ENCODE data around the gene SCNN1A. TPM values are rescaled to one million over a fixed set of nuclear protein-coding genes. Genes with fewer than 3 reads are reported as not detected.

The SCNN1A gene
- total and polyA plus RNA-seq, 2 of the 13 experiments (the other 11 are each of a cell fraction or from before 2014, with no cell fraction given): 1.5 to 14.6 TPM

DNA sequence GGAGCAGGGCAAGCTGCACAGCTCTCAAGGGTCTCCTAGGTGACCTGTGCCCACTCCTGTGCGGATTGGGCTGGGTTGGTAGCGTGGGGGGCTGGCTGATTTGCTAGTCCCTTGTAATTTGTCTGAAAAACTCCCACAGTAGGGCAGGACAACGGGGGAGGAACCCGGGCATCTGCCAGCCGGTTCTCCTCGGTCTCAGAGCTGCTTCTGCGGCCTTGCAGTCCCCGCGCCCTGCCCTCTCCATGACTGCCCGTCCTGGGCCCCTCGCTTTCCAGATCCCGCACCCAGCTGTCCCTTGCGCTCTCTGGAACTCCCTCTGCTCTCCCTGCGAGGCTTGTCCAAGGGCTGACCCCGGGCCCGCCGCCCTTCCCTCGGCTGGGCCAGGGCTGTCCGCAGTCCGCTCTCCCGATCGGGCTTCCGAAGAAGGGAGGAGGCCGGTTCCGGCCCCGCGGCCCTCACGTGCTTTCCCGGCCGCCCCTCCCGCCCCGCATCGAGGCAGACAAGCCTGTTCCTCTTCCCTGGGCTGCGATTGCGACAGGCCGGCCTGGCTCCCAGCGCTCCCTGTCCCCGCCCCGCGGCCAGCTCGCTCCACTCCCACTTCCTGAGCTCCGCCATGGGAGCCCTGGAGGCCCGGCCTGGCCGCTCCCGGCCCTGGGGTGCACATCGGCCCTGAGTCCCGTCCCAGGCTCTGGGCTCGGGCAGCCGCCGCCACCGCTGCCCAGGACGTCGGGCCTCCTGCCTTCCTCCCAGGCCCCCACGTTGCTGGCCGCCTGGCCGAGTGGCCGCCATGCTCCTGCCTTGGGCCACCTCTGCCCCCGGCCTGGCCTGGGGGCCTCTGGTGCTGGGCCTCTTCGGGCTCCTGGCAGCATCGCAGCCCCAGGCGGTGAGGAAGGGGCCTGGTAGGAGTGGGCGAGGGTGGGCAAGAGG, 8.5 kb upstream of the SCNN1A start, which contains the start of gene LTBR (continued):
- TF ChIP-seq, protein P1, sequence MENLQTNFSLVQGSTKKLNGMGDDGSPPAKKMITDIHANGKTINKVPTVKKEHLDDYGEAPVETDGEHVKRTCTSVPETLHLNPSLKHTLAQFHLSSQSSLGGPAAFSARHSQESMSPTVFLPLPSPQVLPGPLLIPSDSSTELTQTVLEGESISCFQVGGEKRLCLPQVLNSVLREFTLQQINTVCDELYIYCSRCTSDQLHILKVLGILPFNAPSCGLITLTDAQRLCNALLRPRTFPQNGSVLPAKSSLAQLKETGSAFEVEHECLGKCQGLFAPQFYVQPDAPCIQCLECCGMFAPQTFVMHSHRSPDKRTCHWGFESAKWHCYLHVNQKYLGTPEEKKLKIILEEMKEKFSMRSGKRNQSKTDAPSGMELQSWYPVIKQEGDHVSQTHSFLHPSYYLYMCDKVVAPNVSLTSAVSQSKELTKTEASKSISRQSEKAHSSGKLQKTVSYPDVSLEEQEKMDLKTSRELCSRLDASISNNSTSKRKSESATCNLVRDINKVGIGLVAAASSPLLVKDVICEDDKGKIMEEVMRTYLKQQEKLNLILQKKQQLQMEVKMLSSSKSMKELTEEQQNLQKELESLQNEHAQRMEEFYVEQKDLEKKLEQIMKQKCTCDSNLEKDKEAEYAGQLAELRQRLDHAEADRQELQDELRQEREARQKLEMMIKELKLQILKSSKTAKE (CRISPR knock-in tag; IDR thresholded peaks at IDR 0.05; ENCODE audit: borderline replicate concordance): peak; percentile 81
- TF ChIP-seq SP4 (CRISPR knock-in tag; IDR thresholded peaks at IDR 0.05) (peak; percentile 34; the same call in 1 of the 2 replicates), ZNF33A (CRISPR knock-in tag; IDR thresholded peaks at IDR 0.05; ENCODE audit: borderline replicate concordance) (no peak), ZSCAN25 (CRISPR knock-in tag; IDR thresholded peaks at IDR 0.05) (peak; percentile 90), ZNF792 (CRISPR knock-in tag; IDR thresholded peaks at IDR 0.05) (peak; percentile 88), FOXO1 (CRISPR knock-in tag; IDR thresholded peaks at IDR 0.05) (peak; percentile 62), RCOR2 (CRISPR knock-in tag; IDR thresholded peaks at IDR 0.05) (no peak), ZNF550 (CRISPR knock-in tag; IDR thresholded peaks at IDR 0.05; ENCODE audit: borderline replicate concordance) (no peak), GZF1 (CRISPR knock-in tag; IDR thresholded peaks at IDR 0.05) (peak; percentile 67), MXI1 (IDR thresholded peaks at IDR 0.05; ENCODE audit: borderline replicate concordance, low read depth, low read length) (peak; percentile 54; the same call in 1 of the 3 replicates), PHF20 (CRISPR knock-in tag; IDR thresholded peaks at IDR 0.05) (peak; percentile 79; the same call in 1 of the 2 replicates), GTF2F1 (IDR thresholded peaks at IDR 0.05; ENCODE audit: low read length) (no peak)
- TF ChIP-seq, protein P2, sequence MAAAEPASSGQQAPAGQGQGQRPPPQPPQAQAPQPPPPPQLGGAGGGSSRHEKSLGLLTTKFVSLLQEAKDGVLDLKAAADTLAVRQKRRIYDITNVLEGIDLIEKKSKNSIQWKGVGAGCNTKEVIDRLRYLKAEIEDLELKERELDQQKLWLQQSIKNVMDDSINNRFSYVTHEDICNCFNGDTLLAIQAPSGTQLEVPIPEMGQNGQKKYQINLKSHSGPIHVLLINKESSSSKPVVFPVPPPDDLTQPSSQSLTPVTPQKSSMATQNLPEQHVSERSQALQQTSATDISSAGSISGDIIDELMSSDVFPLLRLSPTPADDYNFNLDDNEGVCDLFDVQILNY (CRISPR knock-in tag; conservative IDR thresholded peaks at IDR 0.05): no peak
- TF ChIP-seq, protein P3, sequence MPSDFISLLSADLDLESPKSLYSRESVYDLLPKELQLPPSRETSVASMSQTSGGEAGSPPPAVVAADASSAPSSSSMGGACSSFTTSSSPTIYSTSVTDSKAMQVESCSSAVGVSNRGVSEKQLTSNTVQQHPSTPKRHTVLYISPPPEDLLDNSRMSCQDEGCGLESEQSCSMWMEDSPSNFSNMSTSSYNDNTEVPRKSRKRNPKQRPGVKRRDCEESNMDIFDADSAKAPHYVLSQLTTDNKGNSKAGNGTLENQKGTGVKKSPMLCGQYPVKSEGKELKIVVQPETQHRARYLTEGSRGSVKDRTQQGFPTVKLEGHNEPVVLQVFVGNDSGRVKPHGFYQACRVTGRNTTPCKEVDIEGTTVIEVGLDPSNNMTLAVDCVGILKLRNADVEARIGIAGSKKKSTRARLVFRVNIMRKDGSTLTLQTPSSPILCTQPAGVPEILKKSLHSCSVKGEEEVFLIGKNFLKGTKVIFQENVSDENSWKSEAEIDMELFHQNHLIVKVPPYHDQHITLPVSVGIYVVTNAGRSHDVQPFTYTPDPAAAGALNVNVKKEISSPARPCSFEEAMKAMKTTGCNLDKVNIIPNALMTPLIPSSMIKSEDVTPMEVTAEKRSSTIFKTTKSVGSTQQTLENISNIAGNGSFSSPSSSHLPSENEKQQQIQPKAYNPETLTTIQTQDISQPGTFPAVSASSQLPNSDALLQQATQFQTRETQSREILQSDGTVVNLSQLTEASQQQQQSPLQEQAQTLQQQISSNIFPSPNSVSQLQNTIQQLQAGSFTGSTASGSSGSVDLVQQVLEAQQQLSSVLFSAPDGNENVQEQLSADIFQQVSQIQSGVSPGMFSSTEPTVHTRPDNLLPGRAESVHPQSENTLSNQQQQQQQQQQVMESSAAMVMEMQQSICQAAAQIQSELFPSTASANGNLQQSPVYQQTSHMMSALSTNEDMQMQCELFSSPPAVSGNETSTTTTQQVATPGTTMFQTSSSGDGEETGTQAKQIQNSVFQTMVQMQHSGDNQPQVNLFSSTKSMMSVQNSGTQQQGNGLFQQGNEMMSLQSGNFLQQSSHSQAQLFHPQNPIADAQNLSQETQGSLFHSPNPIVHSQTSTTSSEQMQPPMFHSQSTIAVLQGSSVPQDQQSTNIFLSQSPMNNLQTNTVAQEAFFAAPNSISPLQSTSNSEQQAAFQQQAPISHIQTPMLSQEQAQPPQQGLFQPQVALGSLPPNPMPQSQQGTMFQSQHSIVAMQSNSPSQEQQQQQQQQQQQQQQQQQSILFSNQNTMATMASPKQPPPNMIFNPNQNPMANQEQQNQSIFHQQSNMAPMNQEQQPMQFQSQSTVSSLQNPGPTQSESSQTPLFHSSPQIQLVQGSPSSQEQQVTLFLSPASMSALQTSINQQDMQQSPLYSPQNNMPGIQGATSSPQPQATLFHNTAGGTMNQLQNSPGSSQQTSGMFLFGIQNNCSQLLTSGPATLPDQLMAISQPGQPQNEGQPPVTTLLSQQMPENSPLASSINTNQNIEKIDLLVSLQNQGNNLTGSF (CRISPR knock-in tag; IDR thresholded peaks at IDR 0.05): 0 out of 2 replicates have a peak, but pooled peaks have one; percentile 20
- TF ChIP-seq, protein P4, sequence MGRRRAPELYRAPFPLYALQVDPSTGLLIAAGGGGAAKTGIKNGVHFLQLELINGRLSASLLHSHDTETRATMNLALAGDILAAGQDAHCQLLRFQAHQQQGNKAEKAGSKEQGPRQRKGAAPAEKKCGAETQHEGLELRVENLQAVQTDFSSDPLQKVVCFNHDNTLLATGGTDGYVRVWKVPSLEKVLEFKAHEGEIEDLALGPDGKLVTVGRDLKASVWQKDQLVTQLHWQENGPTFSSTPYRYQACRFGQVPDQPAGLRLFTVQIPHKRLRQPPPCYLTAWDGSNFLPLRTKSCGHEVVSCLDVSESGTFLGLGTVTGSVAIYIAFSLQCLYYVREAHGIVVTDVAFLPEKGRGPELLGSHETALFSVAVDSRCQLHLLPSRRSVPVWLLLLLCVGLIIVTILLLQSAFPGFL (CRISPR knock-in tag; IDR thresholded peaks at IDR 0.05): no peak
- TF ChIP-seq, protein P5, sequence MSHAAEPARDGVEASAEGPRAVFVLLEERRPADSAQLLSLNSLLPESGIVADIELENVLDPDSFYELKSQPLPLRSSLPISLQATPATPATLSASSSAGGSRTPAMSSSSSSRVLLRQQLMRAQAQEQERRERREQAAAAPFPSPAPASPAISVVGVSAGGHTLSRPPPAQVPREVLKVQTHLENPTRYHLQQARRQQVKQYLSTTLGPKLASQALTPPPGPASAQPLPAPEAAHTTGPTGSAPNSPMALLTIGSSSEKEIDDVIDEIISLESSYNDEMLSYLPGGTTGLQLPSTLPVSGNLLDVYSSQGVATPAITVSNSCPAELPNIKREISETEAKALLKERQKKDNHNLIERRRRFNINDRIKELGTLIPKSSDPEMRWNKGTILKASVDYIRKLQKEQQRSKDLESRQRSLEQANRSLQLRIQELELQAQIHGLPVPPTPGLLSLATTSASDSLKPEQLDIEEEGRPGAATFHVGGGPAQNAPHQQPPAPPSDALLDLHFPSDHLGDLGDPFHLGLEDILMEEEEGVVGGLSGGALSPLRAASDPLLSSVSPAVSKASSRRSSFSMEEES (CRISPR knock-in tag; IDR thresholded peaks at IDR 0.05): peak; percentile 98
- TF ChIP-seq, protein P6, sequence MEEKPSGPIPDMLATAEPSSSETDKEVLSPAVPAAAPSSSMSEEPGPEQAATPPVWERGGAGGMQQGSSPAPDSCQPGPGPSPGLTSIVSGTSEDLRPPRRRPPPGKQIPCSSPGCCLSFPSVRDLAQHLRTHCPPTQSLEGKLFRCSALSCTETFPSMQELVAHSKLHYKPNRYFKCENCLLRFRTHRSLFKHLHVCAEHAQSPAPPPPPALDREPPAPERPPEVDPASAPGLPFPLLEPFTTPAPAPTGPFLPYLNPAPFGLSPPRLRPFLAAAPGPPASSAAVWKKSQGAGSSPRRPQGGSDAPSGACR (CRISPR knock-in tag; IDR thresholded peaks at IDR 0.05): peak; percentile 97

Measured in HepG2 (cell line).